ENCODE measurements around the gene PJA1.

Gene PJA1

GRCh38 chrX:69143530-69143929 lies 21.7 kb downstream of the PJA1 start:
- DNase-seq (ENCODE audit: low read depth, low spot score) = no peak

GRCh38 chrX:69142788-69143469 lies 22.3 kb downstream of the PJA1 start:
- no peak for DNase-seq (ENCODE audit: low read depth, low spot score)

GRCh38 chrX:69140837-69141236 lies 24.4 kb downstream of the PJA1 start:
- no peak for DNase-seq (ENCODE audit: low read depth, low spot score)

- no peak for DNase-seq (ENCODE audit: low read depth, low spot score)
These were observed 25.7 kb downstream of the PJA1 start for GRCh38 chrX:69139516-69139915.

- no peak for DNase-seq (ENCODE audit: low read depth, low spot score)
These were observed 26.7 kb downstream of the PJA1 start for GRCh38 chrX:69138512-69138911.

- DNase-seq (ENCODE audit: low read depth, low spot score) = no peak
These were observed 27.2 kb downstream of the PJA1 start for GRCh38 chrX:69138118-69138390.

GRCh38 chrX:69137371-69138117 lies 27.7 kb downstream of the PJA1 start:
- DNase-seq (ENCODE audit: low read depth, low spot score) = peak; percentile 97

- DNase-seq (ENCODE audit: low read depth, low spot score) = peak; percentile 79
These were observed 28.5 kb downstream of the PJA1 start for GRCh38 chrX:69136546-69137331.

GRCh38 chrX:69133921-69134542 lies 31.2 kb downstream of the PJA1 start:
- DNase-seq (ENCODE audit: low read depth, low spot score) = peak; percentile 97

- DNase-seq (ENCODE audit: low read depth, low spot score) = no peak
These were observed 33.4 kb downstream of the PJA1 start for GRCh38 chrX:69131886-69132285.

- DNase-seq (ENCODE audit: low read depth, low spot score) = no peak
These were observed 34.8 kb downstream of the PJA1 start for GRCh38 chrX:69130439-69130838.

GRCh38 chrX:69128588-69128987 lies 36.7 kb downstream of the PJA1 start:
- peak; percentile 79 for DNase-seq (ENCODE audit: low read depth, low spot score)

- no peak for DNase-seq (ENCODE audit: low read depth, low spot score)
These were observed 37.8 kb downstream of the PJA1 start for GRCh38 chrX:69127466-69127865.

- no peak for DNase-seq (ENCODE audit: low read depth, low spot score)
These were observed 38.6 kb downstream of the PJA1 start for GRCh38 chrX:69126642-69127041.

GRCh38 chrX:69125094-69125493 lies 40.2 kb downstream of the PJA1 start:
- no peak for DNase-seq (ENCODE audit: low read depth, low spot score)

GRCh38 chrX:69124108-69124507 lies 41.1 kb downstream of the PJA1 start:
- DNase-seq (ENCODE audit: low read depth, low spot score) = no peak

GRCh38 chrX:69123481-69123880 lies 41.8 kb downstream of the PJA1 start:
- DNase-seq (ENCODE audit: low read depth, low spot score) = no peak

- DNase-seq (ENCODE audit: low read depth, low spot score) = no peak
These were observed 43.8 kb downstream of the PJA1 start for GRCh38 chrX:69121321-69122000.

GRCh38 chrX:69120476-69120875 lies 44.8 kb downstream of the PJA1 start:
- no peak for DNase-seq (ENCODE audit: low read depth, low spot score)

- no peak for DNase-seq (ENCODE audit: low read depth, low spot score)
These were observed 46.1 kb downstream of the PJA1 start for GRCh38 chrX:69119122-69119521.

GRCh38 chrX:69117876-69118526 lies 47.3 kb downstream of the PJA1 start:
- DNase-seq (ENCODE audit: low read depth, low spot score) = no peak

Measured in ELF-1 (cell line).